ENCODE results near the gene MYRF.

The MYRF gene

DNA sequence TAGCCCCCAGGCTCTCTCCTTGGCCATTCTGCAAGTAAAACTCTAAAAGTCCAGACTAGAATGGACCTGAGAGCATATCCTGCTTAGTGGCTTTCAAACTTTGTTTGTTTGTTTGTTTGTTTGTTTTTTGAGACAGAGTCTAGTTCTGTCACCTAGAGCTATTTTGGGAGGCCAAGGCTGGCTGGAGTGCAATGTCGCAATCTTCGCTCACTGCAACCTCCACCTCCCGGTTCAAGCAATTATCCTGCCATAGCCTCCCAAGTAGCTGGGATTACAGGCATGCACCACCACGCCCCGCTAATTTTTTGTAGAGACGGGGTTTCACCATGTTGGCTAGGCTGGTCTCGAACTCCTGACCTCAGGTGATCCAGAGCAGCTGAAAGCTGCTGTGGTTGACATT, 43.3 kb upstream of the MYRF start:
- TF ChIP-seq, protein P1, sequence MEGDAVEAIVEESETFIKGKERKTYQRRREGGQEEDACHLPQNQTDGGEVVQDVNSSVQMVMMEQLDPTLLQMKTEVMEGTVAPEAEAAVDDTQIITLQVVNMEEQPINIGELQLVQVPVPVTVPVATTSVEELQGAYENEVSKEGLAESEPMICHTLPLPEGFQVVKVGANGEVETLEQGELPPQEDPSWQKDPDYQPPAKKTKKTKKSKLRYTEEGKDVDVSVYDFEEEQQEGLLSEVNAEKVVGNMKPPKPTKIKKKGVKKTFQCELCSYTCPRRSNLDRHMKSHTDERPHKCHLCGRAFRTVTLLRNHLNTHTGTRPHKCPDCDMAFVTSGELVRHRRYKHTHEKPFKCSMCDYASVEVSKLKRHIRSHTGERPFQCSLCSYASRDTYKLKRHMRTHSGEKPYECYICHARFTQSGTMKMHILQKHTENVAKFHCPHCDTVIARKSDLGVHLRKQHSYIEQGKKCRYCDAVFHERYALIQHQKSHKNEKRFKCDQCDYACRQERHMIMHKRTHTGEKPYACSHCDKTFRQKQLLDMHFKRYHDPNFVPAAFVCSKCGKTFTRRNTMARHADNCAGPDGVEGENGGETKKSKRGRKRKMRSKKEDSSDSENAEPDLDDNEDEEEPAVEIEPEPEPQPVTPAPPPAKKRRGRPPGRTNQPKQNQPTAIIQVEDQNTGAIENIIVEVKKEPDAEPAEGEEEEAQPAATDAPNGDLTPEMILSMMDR (IDR thresholded peaks at IDR 0.05; ENCODE audit: low read depth, low read length) = no peak
- DNase-seq = no peak

GRCh38 chr11:61709572-61709971, 42.9 kb upstream of the MYRF start:
- Histone ChIP-seq H3K4me1 (no peaks in the 10 kb centered on the region), H3K27me3 (no peaks in the 10 kb centered on the region), H3K36me3 (no peaks in the 10 kb centered on the region), H3K4me3 (ENCODE audit: low read depth, low read length) (no peak overlapping the region), H3K9me3 (no peaks in the 10 kb centered on the region)
- TF ChIP-seq, protein P1 (IDR thresholded peaks at IDR 0.05; ENCODE audit: low read depth, low read length) = no peak
- no peak for DNase-seq

More for the DNA sequence above, 43.3 kb upstream of the MYRF start:
- no peaks in the 10 kb centered on the region for H3K4me1 ChIP-seq
- no peaks in the 10 kb centered on the region for H3K27me3 ChIP-seq
- no peaks in the 10 kb centered on the region for H3K9me3 ChIP-seq
- H3K36me3 ChIP-seq = no peaks in the 10 kb centered on the region
- no peak overlapping the region for H3K4me3 ChIP-seq (ENCODE audit: low read depth, low read length)

DNA sequence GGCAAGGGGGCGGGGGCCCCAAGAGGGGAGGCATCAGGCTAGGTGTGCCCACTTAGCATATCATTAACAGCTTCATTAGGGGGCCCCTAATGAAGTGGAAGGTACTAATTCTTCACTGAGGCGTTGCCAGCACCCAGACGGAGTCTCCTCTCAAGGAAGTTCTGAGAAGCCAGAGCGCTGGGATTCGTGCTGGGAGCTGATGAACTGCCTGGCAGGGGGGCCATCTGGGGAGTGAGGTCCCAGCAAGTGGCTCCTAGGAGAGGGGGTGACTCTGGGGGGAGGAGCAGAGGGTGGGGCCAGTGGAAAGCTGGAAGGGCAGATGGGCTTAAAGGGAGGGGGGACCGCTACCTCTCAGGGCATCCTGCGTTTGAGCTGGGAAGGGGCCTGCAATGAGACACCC, 42.4 kb upstream of the MYRF start:
- TF ChIP-seq, protein P1 (IDR thresholded peaks at IDR 0.05; ENCODE audit: low read depth, low read length) = no peak
- DNase-seq = no peak
- H3K9me3 ChIP-seq = no peaks in the 10 kb centered on the region
- H3K27me3 ChIP-seq = no peaks in the 10 kb centered on the region
- no peak overlapping the region for H3K4me3 ChIP-seq (ENCODE audit: low read depth, low read length)
- no peaks in the 10 kb centered on the region for H3K4me1 ChIP-seq
- no peaks in the 10 kb centered on the region for H3K36me3 ChIP-seq

DNA sequence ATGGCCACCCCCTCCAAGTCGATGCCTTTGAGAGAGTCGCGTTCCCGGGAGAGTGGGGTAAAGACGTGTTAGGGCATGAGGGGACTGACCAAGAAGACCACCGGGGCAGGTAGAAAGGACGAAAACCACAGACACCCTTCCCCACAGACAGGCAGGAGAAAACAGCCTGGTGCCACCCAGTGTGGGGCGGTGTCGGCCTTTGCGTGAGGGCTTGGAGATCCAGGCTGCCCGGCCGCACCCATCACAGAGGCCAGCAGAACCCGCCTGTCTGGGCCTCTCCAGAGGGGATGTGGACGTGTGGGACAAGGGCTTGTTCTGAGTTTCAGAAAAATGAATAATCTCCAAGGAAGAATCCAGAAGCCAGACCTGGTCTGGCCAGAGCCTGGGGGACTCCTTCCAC, 41.4 kb upstream of the MYRF start:
- Histone ChIP-seq H3K36me3 (no peaks in the 10 kb centered on the region), H3K27me3 (no peaks in the 10 kb centered on the region), H3K9me3 (no peaks in the 10 kb centered on the region), H3K4me1 (no peaks in the 10 kb centered on the region), H3K4me3 (ENCODE audit: low read depth, low read length) (no peak overlapping the region)
- no peak for DNase-seq
- TF ChIP-seq, protein P1 (IDR thresholded peaks at IDR 0.05; ENCODE audit: low read depth, low read length) = no peak

- no peaks in the 10 kb centered on the region for H3K4me1 ChIP-seq
- TF ChIP-seq, protein P1 (IDR thresholded peaks at IDR 0.05; ENCODE audit: low read depth, low read length) = no peak
- no peaks in the 10 kb centered on the region for H3K27me3 ChIP-seq
- no peak overlapping the region for H3K4me3 ChIP-seq (ENCODE audit: low read depth, low read length)
- DNase-seq = peak; percentile 21
- H3K36me3 ChIP-seq = no peaks in the 10 kb centered on the region
- no peaks in the 10 kb centered on the region for H3K9me3 ChIP-seq
Measured at GRCh38 chr11:61711498-61711897, 40.9 kb upstream of the MYRF start.

GRCh38 chr11:61712314-61712713, 40.1 kb upstream of the MYRF start:
- H3K9me3 ChIP-seq = no peaks in the 10 kb centered on the region
- DNase-seq = no peak
- no peak overlapping the region for H3K4me3 ChIP-seq (ENCODE audit: low read depth, low read length)
- no peaks in the 10 kb centered on the region for H3K36me3 ChIP-seq
- H3K27me3 ChIP-seq = no peaks in the 10 kb centered on the region
- no peaks in the 10 kb centered on the region for H3K4me1 ChIP-seq
- TF ChIP-seq, protein P1 (IDR thresholded peaks at IDR 0.05; ENCODE audit: low read depth, low read length) = no peak
